Measurements from ENCODE around the gene DAGLB.
"Not testable (repeated sequence)": the region's sequence is repeated elsewhere in the genome, so short reads cannot be mapped to it uniquely, and the experiment has no call there.

DNA sequence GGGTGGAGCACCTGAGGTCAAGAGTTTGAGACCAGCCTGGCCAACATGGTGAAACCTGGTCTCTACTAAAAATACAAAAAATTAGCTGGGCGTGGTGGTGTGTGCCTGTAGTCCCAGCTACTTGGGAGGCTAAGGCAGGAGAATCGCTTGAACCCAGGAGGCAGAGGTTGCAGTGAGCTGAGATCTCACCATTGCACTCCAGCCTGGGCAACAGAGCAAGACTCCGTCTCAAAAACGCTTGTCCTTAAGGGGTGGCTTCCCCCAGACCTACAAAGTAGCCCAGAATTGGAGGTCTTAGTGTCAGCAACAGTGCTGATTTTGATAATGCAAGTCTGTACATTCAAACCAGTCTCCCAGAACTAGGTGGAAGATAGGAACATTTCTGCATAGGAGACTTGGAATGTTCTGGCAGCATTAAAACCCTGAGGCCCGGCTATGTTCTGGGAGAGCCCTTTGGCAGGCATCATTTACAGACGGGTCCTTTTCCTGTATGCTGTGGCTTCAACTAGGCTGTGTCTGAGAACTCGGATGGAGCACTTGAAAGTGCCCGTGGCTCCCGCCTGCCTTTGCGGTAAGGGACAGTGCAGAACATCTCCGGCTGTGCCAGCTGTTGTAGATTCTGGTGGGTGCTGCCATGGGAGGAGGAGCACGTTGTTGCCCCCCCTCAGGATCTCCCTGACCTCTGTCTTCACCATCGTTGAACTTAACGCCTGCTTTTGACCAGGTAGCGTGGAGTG lies 49.8 kb downstream of the DAGLB start:
- not testable (repeated sequence) for TF ChIP-seq POLR2A (IDR thresholded peaks at IDR 0.05; ENCODE audit: low read length); GATA1 (IDR thresholded peaks at IDR 0.05; ENCODE audit: low read depth, low read length)

Measured in erythroblast (primary cell).